ENCODE measurements around the gene SNX6. TPM values are rescaled to one million over a fixed set of nuclear protein-coding genes. Genes with fewer than 3 reads are reported as not detected.

The SNX6 gene
- total and polyA plus RNA-seq, 4 donors: 63.0 to 119 (median 93.8) TPM

DNA sequence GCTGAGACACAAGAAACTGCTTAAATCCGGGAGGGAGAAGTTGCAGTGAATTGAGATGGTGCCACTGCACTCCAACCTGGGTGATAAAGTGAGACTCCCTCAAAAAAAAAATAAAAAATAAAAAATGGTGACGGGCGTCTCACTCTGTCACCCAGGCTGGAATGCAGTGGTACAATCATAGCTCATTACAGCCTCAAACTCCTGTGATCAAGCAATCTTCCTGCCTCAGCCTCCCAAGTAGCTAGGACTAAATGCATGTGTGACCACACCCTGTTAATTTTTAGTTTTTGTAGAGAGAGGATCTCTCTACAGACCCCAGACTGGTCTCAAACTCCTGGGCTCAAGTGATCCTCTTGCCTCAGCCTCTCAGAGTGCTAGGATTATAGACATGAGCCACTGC is 9.1 kb downstream of the SNX6 start:
- H3K9me3 ChIP-seq (ENCODE audit: control insufficient read depth, insufficient read depth, low read length): no peaks in the 10 kb centered on the region

DNA sequence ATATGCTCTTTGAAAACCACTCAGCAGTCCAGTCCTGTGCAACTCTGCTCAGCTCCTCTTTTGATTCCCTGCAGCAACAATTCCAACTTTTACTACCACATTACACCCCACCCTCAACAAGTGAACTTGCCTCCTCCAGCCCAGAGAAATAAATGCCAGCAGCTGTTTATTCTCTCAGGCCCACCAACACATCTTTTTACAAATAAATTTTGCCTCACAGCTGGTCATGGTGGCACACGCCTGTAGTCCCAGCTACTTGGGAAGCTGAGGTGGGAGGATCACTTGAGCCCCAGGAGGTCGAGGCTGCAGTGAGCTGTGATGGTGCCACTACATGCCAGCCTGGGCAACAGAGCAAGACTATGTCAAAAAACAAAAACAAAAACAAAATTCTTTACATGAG is 9.8 kb downstream of the SNX6 start:
- whole genome bisulfite sequencing (ENCODE audit: insufficient coverage): 100% methylated on average over 1 of the region's 2 CpGs
- no peaks in the 10 kb centered on the region for H3K27me3 ChIP-seq (ENCODE audit: control insufficient read depth, insufficient read depth, low read length)
- no peaks in the 10 kb centered on the region for H3K4me1 ChIP-seq (ENCODE audit: control insufficient read depth, insufficient read depth, low read length)
- H3K9me3 ChIP-seq (ENCODE audit: control insufficient read depth, insufficient read depth, low read length): no peaks in the 10 kb centered on the region
- H3K27ac ChIP-seq (ENCODE audit: low read depth, low read length): no peak overlapping the region
- no peak for DNase-seq (ENCODE audit: low read depth in 4 of 6, low spot score in 6 of 6)
- H3K4me3 ChIP-seq (ENCODE audit: low read depth, low read length): no peak overlapping the region
- H3K36me3 ChIP-seq (ENCODE audit: control insufficient read depth, insufficient read depth, low read length): peaks cover 13% of the 10 kb centered on the region

More for the DNA sequence above, 9.1 kb downstream of the SNX6 start:
- Histone ChIP-seq H3K27me3 (ENCODE audit: control insufficient read depth, insufficient read depth, low read length) (no peaks in the 10 kb centered on the region), H3K4me3 (ENCODE audit: low read depth, low read length) (no peak overlapping the region), H3K36me3 (ENCODE audit: control insufficient read depth, insufficient read depth, low read length) (peaks cover 10% of the 10 kb centered on the region), H3K4me1 (ENCODE audit: control insufficient read depth, insufficient read depth, low read length) (no peaks in the 10 kb centered on the region), H3K27ac (ENCODE audit: low read depth, low read length) (no peak overlapping the region)
- DNase-seq (ENCODE audit: low read depth in 4 of 6, low spot score in 6 of 6): no peak
- WGBS (ENCODE audit: insufficient coverage): no CpG with 5 or more reads among the region's 3 CpGs

DNA sequence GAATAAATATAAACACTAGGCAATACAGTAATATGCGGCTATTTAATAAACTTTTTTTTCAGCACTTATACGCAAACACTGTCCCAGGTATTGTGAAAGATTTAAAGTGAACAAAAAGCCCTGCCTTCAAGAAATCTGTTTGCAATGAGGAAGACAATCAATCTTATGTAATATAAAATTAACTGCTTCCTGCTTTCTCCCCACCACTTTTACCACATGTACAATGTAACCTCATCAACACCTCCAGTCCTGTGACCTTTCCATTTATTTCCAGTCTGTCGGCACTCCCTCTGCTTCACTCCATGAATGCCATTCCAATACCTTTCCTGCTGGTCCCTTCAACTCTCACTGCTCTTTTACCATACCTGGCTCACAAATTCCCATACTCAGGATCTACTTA is 10.5 kb downstream of the SNX6 start:
- Histone ChIP-seq H3K9me3 (ENCODE audit: control insufficient read depth, insufficient read depth, low read length) (no peaks in the 10 kb centered on the region), H3K27me3 (ENCODE audit: control insufficient read depth, insufficient read depth, low read length) (no peaks in the 10 kb centered on the region), H3K4me3 (ENCODE audit: low read depth, low read length) (no peak overlapping the region), H3K27ac (ENCODE audit: low read depth, low read length) (no peak overlapping the region), H3K4me1 (ENCODE audit: control insufficient read depth, insufficient read depth, low read length) (no peaks in the 10 kb centered on the region), H3K36me3 (ENCODE audit: control insufficient read depth, insufficient read depth, low read length) (peaks cover 13% of the 10 kb centered on the region)
- no peak for DNase-seq (ENCODE audit: low read depth in 4 of 6, low spot score in 6 of 6)
- WGBS (ENCODE audit: insufficient coverage): 91% methylated on average over 1 of the region's 3 CpGs

DNA sequence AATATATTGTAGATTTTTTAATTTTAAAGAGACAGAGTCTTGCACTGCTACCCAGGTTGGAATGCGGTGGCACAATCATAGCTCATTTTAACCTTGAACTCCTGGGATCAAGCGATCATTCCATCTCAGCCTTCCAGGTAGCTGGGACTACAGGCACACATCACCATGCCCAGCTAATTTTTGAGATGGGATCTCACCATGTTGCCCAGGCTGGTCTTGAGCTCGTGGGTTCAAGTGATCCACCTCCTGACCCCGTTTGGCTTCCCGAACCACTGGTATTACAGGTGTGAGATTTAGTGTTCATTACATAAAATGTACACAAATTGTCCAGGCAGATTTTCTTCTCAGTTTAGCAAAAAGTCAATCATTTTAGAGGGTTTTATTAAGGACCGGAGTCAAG is 13.6 kb downstream of the SNX6 start:
- peaks cover 33% of the 10 kb centered on the region for H3K36me3 ChIP-seq (ENCODE audit: control insufficient read depth, insufficient read depth, low read length)
- DNase-seq (ENCODE audit: low read depth in 4 of 6, low spot score in 6 of 6): no peak

DNA sequence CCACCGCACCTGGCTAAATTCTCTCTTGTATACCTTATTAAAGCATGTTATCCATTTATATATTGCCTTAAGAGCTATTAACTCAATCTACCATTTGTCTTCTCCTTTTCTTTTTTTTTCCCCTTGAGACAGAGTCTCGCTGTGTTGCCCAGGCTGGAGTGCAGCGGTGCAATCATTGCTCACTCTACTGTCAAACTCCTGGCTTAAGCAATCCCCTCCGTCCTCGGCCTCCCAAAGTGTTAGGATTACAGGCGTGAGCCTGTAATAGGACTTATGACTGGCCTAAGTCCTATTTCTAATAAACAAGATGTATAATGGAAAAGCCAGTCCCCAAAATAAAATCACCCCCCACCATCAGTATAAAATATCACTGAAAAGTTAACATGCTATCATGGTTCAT is 14.4 kb downstream of the SNX6 start:
- peaks cover 33% of the 10 kb centered on the region for H3K36me3 ChIP-seq (ENCODE audit: control insufficient read depth, insufficient read depth, low read length)
- DNase-seq (ENCODE audit: low read depth in 4 of 6, low spot score in 6 of 6): no peak

More for the DNA sequence above, 13.6 kb downstream of the SNX6 start:
- H3K4me3 ChIP-seq (ENCODE audit: low read depth, low read length): no peak overlapping the region
- H3K4me1 ChIP-seq (ENCODE audit: control insufficient read depth, insufficient read depth, low read length): no peaks in the 10 kb centered on the region
- no peak overlapping the region for H3K27ac ChIP-seq (ENCODE audit: low read depth, low read length)
- H3K9me3 ChIP-seq (ENCODE audit: control insufficient read depth, insufficient read depth, low read length): no peaks in the 10 kb centered on the region
- no peaks in the 10 kb centered on the region for H3K27me3 ChIP-seq (ENCODE audit: control insufficient read depth, insufficient read depth, low read length)
- 100% methylated on average over 3 of the region's 6 CpGs for WGBS (ENCODE audit: insufficient coverage)

DNA sequence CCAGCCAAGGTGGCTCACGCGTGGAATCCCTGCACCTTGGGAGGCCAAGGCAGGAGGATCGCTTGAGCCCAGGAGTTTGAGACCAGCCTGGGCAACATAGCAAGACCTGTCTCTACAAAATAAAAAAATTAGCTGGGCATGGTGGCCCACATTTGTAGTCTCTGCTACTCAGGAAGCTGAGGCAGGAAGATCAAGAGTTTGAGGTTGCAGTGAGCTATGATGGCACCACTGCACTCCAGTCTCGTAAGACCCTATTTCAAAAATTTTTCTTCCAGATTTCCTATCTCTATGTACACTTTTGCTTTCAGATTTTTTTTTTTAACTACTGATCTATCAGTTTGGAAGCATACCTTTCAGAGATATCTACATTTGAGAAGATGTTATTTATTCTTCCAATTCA is 15.3 kb downstream of the SNX6 start:
- no peaks in the 10 kb centered on the region for H3K4me1 ChIP-seq (ENCODE audit: control insufficient read depth, insufficient read depth, low read length)
- no peaks in the 10 kb centered on the region for H3K9me3 ChIP-seq (ENCODE audit: control insufficient read depth, insufficient read depth, low read length)
- peaks cover 30% of the 10 kb centered on the region for H3K36me3 ChIP-seq (ENCODE audit: control insufficient read depth, insufficient read depth, low read length)
- no peaks in the 10 kb centered on the region for H3K27me3 ChIP-seq (ENCODE audit: control insufficient read depth, insufficient read depth, low read length)
- no peak overlapping the region for H3K27ac ChIP-seq (ENCODE audit: low read depth, low read length)
- no peak for DNase-seq (ENCODE audit: low read depth in 4 of 6, low spot score in 6 of 6)
- no peak overlapping the region for H3K4me3 ChIP-seq (ENCODE audit: low read depth, low read length)
- WGBS (ENCODE audit: insufficient coverage): 100% methylated on average over 3 of the region's 4 CpGs

More for the DNA sequence above, 14.4 kb downstream of the SNX6 start:
- H3K4me3 ChIP-seq (ENCODE audit: low read depth, low read length): no peak overlapping the region
- no peaks in the 10 kb centered on the region for H3K4me1 ChIP-seq (ENCODE audit: control insufficient read depth, insufficient read depth, low read length)
- H3K9me3 ChIP-seq (ENCODE audit: control insufficient read depth, insufficient read depth, low read length): no peaks in the 10 kb centered on the region
- no peaks in the 10 kb centered on the region for H3K27me3 ChIP-seq (ENCODE audit: control insufficient read depth, insufficient read depth, low read length)
- no peak overlapping the region for H3K27ac ChIP-seq (ENCODE audit: low read depth, low read length)
- WGBS (ENCODE audit: insufficient coverage): no CpG with 5 or more reads among the region's 6 CpGs

DNA sequence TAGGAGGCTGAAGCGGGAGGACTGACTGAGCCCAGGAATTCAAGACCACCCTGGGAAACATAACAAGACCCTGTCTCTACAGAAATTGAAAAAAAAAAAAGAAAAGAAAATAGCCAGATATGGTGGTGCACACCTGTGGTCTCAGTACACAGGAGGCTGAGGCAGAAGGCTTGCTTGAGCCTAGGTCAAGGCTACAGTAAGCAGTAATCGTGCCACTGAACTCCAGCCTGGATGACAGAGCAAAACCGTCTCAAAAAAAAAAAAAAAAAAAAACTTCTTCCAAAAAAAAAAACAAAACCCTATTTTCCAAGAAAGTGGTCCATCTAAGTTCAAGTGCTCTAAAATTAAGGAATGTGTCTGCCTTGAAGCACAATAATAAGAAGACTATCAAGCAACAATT is 19.8 kb downstream of the SNX6 start:
- Histone ChIP-seq H3K4me3 (ENCODE audit: low read depth, low read length) (no peak overlapping the region), H3K36me3 (ENCODE audit: control insufficient read depth, insufficient read depth, low read length) (peaks cover 50% of the 10 kb centered on the region), H3K9me3 (ENCODE audit: control insufficient read depth, insufficient read depth, low read length) (no peaks in the 10 kb centered on the region), H3K27me3 (ENCODE audit: control insufficient read depth, insufficient read depth, low read length) (no peaks in the 10 kb centered on the region), H3K27ac (ENCODE audit: low read depth, low read length) (no peak overlapping the region), H3K4me1 (ENCODE audit: control insufficient read depth, insufficient read depth, low read length) (no peaks in the 10 kb centered on the region)
- no peak for DNase-seq (ENCODE audit: low read depth in 4 of 6, low spot score in 6 of 6)
- no CpG with 5 or more reads among the region's 3 CpGs for WGBS (ENCODE audit: insufficient coverage)

DNA sequence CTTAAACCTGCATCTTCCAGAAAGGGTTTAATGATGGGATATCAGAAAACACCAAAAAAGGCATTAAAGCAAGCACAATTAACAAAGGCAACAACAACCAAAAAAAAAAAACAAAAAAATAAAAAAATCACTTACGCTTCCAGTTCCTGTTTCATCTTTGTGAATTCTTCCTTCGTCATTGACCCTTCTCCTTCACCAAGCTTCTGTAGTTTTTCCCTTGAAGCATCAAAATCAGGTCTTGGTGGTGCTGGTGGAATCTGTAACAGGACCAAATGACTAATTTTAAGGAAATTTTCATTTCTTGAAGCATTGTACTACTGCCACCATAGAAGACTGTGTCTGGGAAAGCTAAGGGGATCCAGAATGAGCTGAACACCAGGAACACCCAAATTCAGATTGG is 24.5 kb downstream of the SNX6 start:
- H3K36me3 ChIP-seq (ENCODE audit: control insufficient read depth, insufficient read depth, low read length): peaks cover 55% of the 10 kb centered on the region
- H3K27me3 ChIP-seq (ENCODE audit: control insufficient read depth, insufficient read depth, low read length): no peaks in the 10 kb centered on the region
- WGBS (ENCODE audit: insufficient coverage): no CpG with 5 or more reads among the region's 2 CpGs
- no peak for DNase-seq (ENCODE audit: low read depth in 4 of 6, low spot score in 6 of 6)
- H3K9me3 ChIP-seq (ENCODE audit: control insufficient read depth, insufficient read depth, low read length): no peaks in the 10 kb centered on the region
- no peaks in the 10 kb centered on the region for H3K4me1 ChIP-seq (ENCODE audit: control insufficient read depth, insufficient read depth, low read length)
- no peak overlapping the region for H3K4me3 ChIP-seq (ENCODE audit: low read depth, low read length)
- no peak overlapping the region for H3K27ac ChIP-seq (ENCODE audit: low read depth, low read length)

DNA sequence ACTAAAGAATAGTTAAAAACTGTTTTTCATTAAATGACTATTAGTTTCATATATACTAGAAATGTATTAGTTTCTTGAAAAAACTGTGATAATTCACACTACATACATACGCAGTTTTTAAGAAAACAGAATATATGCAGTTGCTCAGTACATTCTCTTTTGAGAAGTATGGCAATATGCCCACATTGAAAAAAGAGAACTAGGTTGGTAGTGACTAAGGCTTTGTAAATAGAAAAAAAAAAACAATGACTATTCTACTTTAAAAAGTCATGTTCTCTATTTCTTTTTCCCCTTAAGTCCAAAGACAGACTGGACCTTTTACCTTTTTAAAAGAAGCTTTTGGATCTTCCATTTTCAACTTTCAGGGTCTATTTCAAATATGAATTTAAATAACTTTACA is 25.0 kb downstream of the SNX6 start:
- Histone ChIP-seq H3K36me3 (ENCODE audit: control insufficient read depth, insufficient read depth, low read length) (peaks cover 59% of the 10 kb centered on the region), H3K27me3 (ENCODE audit: control insufficient read depth, insufficient read depth, low read length) (no peaks in the 10 kb centered on the region), H3K4me3 (ENCODE audit: low read depth, low read length) (no peak overlapping the region), H3K9me3 (ENCODE audit: control insufficient read depth, insufficient read depth, low read length) (no peaks in the 10 kb centered on the region), H3K4me1 (ENCODE audit: control insufficient read depth, insufficient read depth, low read length) (no peaks in the 10 kb centered on the region), H3K27ac (ENCODE audit: low read depth, low read length) (no peak overlapping the region)
- WGBS (ENCODE audit: insufficient coverage): no CpG with 5 or more reads among the region's 1 CpG
- DNase-seq (ENCODE audit: low read depth in 4 of 6, low spot score in 6 of 6): no peak

DNA sequence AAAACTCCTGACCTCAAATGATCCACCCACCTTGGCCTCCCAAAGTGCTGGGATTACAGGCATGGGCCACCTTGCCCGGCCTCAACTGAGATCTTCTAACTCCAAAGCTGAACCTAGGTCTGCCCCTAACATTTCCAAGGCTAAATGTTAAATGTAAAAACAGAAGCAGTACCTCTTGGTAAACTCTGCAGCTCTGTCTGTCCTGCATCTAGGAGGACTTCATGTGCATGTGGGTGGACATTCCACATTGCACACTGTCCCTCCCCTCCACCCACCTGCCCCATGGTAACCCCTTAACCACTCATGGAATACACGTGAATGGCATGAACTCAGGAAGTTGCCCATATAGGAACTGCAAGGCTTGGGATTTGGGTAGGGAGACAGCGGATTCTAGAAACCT is 33.1 kb downstream of the SNX6 start:
- Histone ChIP-seq H3K27me3 (ENCODE audit: control insufficient read depth, insufficient read depth, low read length) (no peaks in the 10 kb centered on the region), H3K9me3 (ENCODE audit: control insufficient read depth, insufficient read depth, low read length) (no peaks in the 10 kb centered on the region), H3K4me3 (ENCODE audit: low read depth, low read length) (no peak overlapping the region), H3K4me1 (ENCODE audit: control insufficient read depth, insufficient read depth, low read length) (no peaks in the 10 kb centered on the region), H3K36me3 (ENCODE audit: control insufficient read depth, insufficient read depth, low read length) (peaks cover 73% of the 10 kb centered on the region), H3K27ac (ENCODE audit: low read depth, low read length) (no peak overlapping the region)
- 100% methylated on average over 2 of the region's 3 CpGs for WGBS (ENCODE audit: insufficient coverage)
- DNase-seq (ENCODE audit: low read depth in 4 of 6, low spot score in 6 of 6): no peak

All from spinal cord (tissue), 10 donors.